Uterus (tissue), 4 donors: Measurements from ENCODE around the gene MBD5. TPM values are rescaled to one million over a fixed set of nuclear protein-coding genes. Genes with fewer than 3 reads are reported as not detected.

Source experiments
- DNase-seq, 2 donors: peaks; one replicate each; pipeline ENCODE4 v3.0.0-alpha.2; 2019 to 2020
- H3K27ac ChIP-seq, 2 donors: fragments of 200-600 bp; sonication (generic); 1 replicate in 1 of 2; 2 replicates in 1 of 2; pipeline ENCODE4 v1.5.1; 2016 to 2018
- H3K27me3 ChIP-seq, 2 donors: fragments of 200-600 bp; sonication (generic); one replicate each; pipeline ENCODE4 v1.5.1; 2018 to 2019; ENCODE audit warnings: control low read depth in 1 of 2
- H3K36me3 ChIP-seq, 2 donors: fragments of 200-600 bp; sonication (generic); one replicate each; pipeline ENCODE4 v1.5.1; 2019; ENCODE audit warnings: control low read depth in 1 of 2
- H3K4me1 ChIP-seq, 2 donors: fragments of 200-600 bp; sonication (generic); one replicate each; pipeline ENCODE4 v1.5.1; 2018 to 2019; ENCODE audit warnings: control low read depth in 1 of 2
- H3K4me3 ChIP-seq, 2 donors: fragments of 200-600 bp; sonication (generic); 1 replicate in 1 of 2; 2 replicates in 1 of 2; pipeline ENCODE4 v1.5.1; 2018 to 2019; ENCODE audit warnings: mild to moderate bottlenecking in 1 of 2
- H3K9me3 ChIP-seq, 2 donors: fragments of 200-600 bp; sonication (generic); one replicate each; pipeline ENCODE4 v1.5.1; 2019; ENCODE audit warnings: control low read depth in 1 of 2
- CTCF ChIP-seq, 4 experiments: fragments of 200-600 bp in 2 of 4; fragments of 450-650 bp in 2 of 4; sonication (generic) in 2 of 4; IDR thresholded peaks; one replicate each; pipeline ENCODE4 v1.5.1; 2016 to 2019; ENCODE audit warnings: antibody characterized with exemption in 4 of 4, mild to moderate bottlenecking in 2 of 4, moderate library complexity in 1 of 4
- POLR2A ChIP-seq, 2 donors: fragments of 450-650 bp; IDR thresholded peaks; one replicate each; pipeline ENCODE4 v1.6.1; 2016; ENCODE audit warnings: antibody characterized with exemption in 2 of 2, mild to moderate bottlenecking in 1 of 2, moderate library complexity in 1 of 2
- intact Hi-C: fragments of 100-400 bp; cut with DNase I; formaldehyde crosslinking; loops from one replicate; pipeline ENCODE4 v1.15.1; 2023; ENCODE audit warnings: low total_unique reads
- total RNA-seq, 4 donors: library from RNA; depleted of rRNA in 3 of 4; stranded (reverse); fragments of >200 nt in 3 of 4; gene quantifications; one replicate each; pipeline versions ENCODE4 v1.1.0 to v1.2.4, GENCODE V29; 2014 to 2023
- donor health status: DM: yes; HTN: yes; CAD: no.

Gene MBD5
- total RNA-seq, 4 donors from 2014 or later, result 17.4 to 77.9 (median 51.5) TPM

GRCh38 chr2:148527488-148528340 lies 506.8 kb downstream of the MBD5 start:
- Histone ChIP-seq H3K4me3 (no peak overlapping the region), H3K36me3 (no peaks in the 10 kb centered on the region), H3K4me1 (no peaks in the 10 kb centered on the region), H3K9me3 (no peaks in the 10 kb centered on the region), H3K27ac (no peak overlapping the region), H3K27me3 (no peaks in the 10 kb centered on the region)
- no peak for DNase-seq
- intact Hi-C loops, result no loop called here
- TF ChIP-seq CTCF (IDR thresholded peaks at IDR 0.05) (no peak), POLR2A (IDR thresholded peaks at IDR 0.05) (no peak)

- H3K36me3 ChIP-seq, result no peaks in the 10 kb centered on the region
- intact Hi-C loops, result no loop called here
- H3K4me3 ChIP-seq, result no peak overlapping the region
- H3K9me3 ChIP-seq, result no peaks in the 10 kb centered on the region
- no peaks in the 10 kb centered on the region for H3K27me3 ChIP-seq
- no peak for TF ChIP-seq POLR2A (IDR thresholded peaks at IDR 0.05)
- no peak for DNase-seq
- no peak overlapping the region for H3K27ac ChIP-seq
- no peaks in the 10 kb centered on the region for H3K4me1 ChIP-seq
These were observed 507.6 kb downstream of the MBD5 start for GRCh38 chr2:148528356-148529064.

- Histone ChIP-seq H3K4me3 (no peak overlapping the region), H3K9me3 (no peaks in the 10 kb centered on the region), H3K27ac (no peak overlapping the region), H3K4me1 (no peaks in the 10 kb centered on the region), H3K36me3 (no peaks in the 10 kb centered on the region), H3K27me3 (no peaks in the 10 kb centered on the region)
- TF ChIP-seq POLR2A (IDR thresholded peaks at IDR 0.05) (no peak), CTCF (IDR thresholded peaks at IDR 0.05) (no peak)
- no peak for DNase-seq
- intact Hi-C loops, result no loop called here
These were observed 508.9 kb downstream of the MBD5 start for GRCh38 chr2:148529745-148530144.

- Histone ChIP-seq H3K36me3 (no peaks in the 10 kb centered on the region), H3K9me3 (no peaks in the 10 kb centered on the region), H3K4me3 (no peak overlapping the region), H3K27me3 (no peaks in the 10 kb centered on the region), H3K4me1 (no peaks in the 10 kb centered on the region), H3K27ac (no peak overlapping the region)
- no peak for TF ChIP-seq CTCF (IDR thresholded peaks at IDR 0.05)
- TF ChIP-seq POLR2A (IDR thresholded peaks at IDR 0.05), result no peak
- intact Hi-C loops, result no loop called here
- no peak for DNase-seq
These were observed 509.5 kb downstream of the MBD5 start for GRCh38 chr2:148530350-148530749.

GRCh38 chr2:148531235-148531634 lies 510.3 kb downstream of the MBD5 start:
- Histone ChIP-seq H3K4me3 (no peak overlapping the region), H3K9me3 (no peaks in the 10 kb centered on the region), H3K27ac (no peak overlapping the region), H3K36me3 (no peaks in the 10 kb centered on the region), H3K27me3 (no peaks in the 10 kb centered on the region), H3K4me1 (no peaks in the 10 kb centered on the region)
- intact Hi-C loops, result no loop called here
- no peak for TF ChIP-seq CTCF (IDR thresholded peaks at IDR 0.05)
- TF ChIP-seq POLR2A (IDR thresholded peaks at IDR 0.05), result no peak
- DNase-seq, result no peak
